AG04450 (cell line): ENCODE results near the gene SLC39A11. TPM values are rescaled to one million over a fixed set of nuclear protein-coding genes. Genes with fewer than 3 reads are reported as not detected.

Experiments
- CTCF ChIA-PET: fragments of 300-600, 350-600 bp; formaldehyde crosslinking; extraction: SDS; loops from one replicate; lab custom pipeline; 2022; ENCODE audit warnings: antibody characterized with exemption, inconsistent platforms; lab: Charles Lee
- POLR2A ChIA-PET: fragments of 350-600 bp; formaldehyde crosslinking; extraction: SDS; loops from one replicate; lab custom pipeline; 2021; ENCODE audit warnings: antibody characterized with exemption, inconsistent platforms; lab: Yijun Ruan, JAX
- DNase-seq: peaks from one replicate; pipeline ENCODE4 v3.0.0-alpha.2; 2011; ENCODE audit warnings: low read depth, low spot score
- H3K27ac ChIP-seq: one replicate; pipeline ENCODE4 v1.5.1; 2012; ENCODE audit warnings: low read depth, low read length, control low read depth
- H3K27me3 ChIP-seq: one replicate; pipeline ENCODE4 v1.6.0; 2012; ENCODE audit warnings: low read length; ENCODE audit not compliant: control insufficient read depth, insufficient read depth
- H3K4me3 ChIP-seq: 2 replicates; pipeline ENCODE4 v1.5.1; 2011; ENCODE audit warnings: mild to moderate bottlenecking, low read depth, low read length, control low read depth
- H3K9me3 ChIP-seq: 2 replicates; pipeline ENCODE4 v1.5.1; 2012; ENCODE audit warnings: low read length; ENCODE audit not compliant: control insufficient read depth, insufficient read depth
- polyA plus RNA-seq: library from polyadenylated mRNA; depleted of rRNA; stranded (reverse); fragments of >200 nt; gene quantifications from 2 replicates; pipeline ENCODE4 v1.2.3, GENCODE V29; 2011
- TF ChIP-seq, protein P1 (sequence below): IDR thresholded peaks from 2 replicates; pipeline ENCODE4 v1.5.1; 2011; ENCODE audit warnings: low read depth, low read length, control low read depth, inconsistent platforms

Gene SLC39A11
- polyA plus RNA-seq, 1 experiment: 18.0 TPM

- H3K27me3 ChIP-seq: peaks cover 30% of the 10 kb centered on the region
- TF ChIP-seq, protein P1, sequence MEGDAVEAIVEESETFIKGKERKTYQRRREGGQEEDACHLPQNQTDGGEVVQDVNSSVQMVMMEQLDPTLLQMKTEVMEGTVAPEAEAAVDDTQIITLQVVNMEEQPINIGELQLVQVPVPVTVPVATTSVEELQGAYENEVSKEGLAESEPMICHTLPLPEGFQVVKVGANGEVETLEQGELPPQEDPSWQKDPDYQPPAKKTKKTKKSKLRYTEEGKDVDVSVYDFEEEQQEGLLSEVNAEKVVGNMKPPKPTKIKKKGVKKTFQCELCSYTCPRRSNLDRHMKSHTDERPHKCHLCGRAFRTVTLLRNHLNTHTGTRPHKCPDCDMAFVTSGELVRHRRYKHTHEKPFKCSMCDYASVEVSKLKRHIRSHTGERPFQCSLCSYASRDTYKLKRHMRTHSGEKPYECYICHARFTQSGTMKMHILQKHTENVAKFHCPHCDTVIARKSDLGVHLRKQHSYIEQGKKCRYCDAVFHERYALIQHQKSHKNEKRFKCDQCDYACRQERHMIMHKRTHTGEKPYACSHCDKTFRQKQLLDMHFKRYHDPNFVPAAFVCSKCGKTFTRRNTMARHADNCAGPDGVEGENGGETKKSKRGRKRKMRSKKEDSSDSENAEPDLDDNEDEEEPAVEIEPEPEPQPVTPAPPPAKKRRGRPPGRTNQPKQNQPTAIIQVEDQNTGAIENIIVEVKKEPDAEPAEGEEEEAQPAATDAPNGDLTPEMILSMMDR: no peak
- H3K9me3 ChIP-seq: no peaks in the 10 kb centered on the region; the same call in 1 of the 2 replicates
- H3K27ac ChIP-seq: no peak overlapping the region
- no peak for DNase-seq
- ChIA-PET POLR2A (no interaction called here), CTCF (no interaction called here)
- H3K4me3 ChIP-seq: no peak overlapping the region
Observed at GRCh38 chr17:72631568-72631948, 460.9 kb downstream of the SLC39A11 start.

DNA sequence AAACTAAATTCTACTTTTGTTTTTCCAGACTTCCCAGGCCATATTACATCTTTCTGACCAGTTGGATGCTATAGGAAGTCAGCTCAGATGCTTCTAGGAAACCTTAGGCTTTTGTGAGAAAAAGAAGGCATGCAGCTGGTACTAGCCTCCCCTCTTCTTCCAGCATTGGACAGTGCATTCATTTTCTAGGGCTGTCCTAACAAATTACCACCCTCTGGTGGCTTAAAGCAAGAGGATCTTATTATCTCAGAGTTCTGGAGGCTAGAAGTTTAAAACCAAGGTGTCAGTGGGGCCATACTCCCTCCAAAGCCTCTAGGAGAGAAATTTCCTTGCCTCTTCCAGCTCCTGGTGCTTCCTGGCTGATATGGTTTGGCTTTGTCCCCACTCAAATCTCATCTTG lies 467.8 kb downstream of the SLC39A11 start:
- TF ChIP-seq, protein P1: no peak
- H3K9me3 ChIP-seq: peaks cover 4% of the 10 kb centered on the region; the same call in 1 of the 2 replicates
- H3K4me3 ChIP-seq: no peak overlapping the region
- H3K27ac ChIP-seq: no peak overlapping the region
- no peak for DNase-seq
- POLR2A ChIA-PET: no interaction called here
- H3K27me3 ChIP-seq: peaks cover 49% of the 10 kb centered on the region
- CTCF ChIA-PET: interaction anchor here (0.6 to 1.1 kb wide), 2 partner anchors 65 to 68 kb away, joined by 3 read pairs; no protein-coding TSS in a partner anchor

GRCh38 chr17:72624226-72624625 lies 468.3 kb downstream of the SLC39A11 start:
- Histone ChIP-seq H3K27me3 (peaks cover 44% of the 10 kb centered on the region), H3K4me3 (no peak overlapping the region), H3K9me3 (peaks cover 4% of the 10 kb centered on the region; the same call in 1 of the 2 replicates), H3K27ac (no peak overlapping the region)
- POLR2A ChIA-PET: no interaction called here
- CTCF ChIA-PET: interaction anchor here (0.6 to 1.1 kb wide), 3 partner anchors 10 to 67 kb away, joined by 3 read pairs; no protein-coding TSS in a partner anchor
- TF ChIP-seq, protein P1: no peak
- no peak for DNase-seq

DNA sequence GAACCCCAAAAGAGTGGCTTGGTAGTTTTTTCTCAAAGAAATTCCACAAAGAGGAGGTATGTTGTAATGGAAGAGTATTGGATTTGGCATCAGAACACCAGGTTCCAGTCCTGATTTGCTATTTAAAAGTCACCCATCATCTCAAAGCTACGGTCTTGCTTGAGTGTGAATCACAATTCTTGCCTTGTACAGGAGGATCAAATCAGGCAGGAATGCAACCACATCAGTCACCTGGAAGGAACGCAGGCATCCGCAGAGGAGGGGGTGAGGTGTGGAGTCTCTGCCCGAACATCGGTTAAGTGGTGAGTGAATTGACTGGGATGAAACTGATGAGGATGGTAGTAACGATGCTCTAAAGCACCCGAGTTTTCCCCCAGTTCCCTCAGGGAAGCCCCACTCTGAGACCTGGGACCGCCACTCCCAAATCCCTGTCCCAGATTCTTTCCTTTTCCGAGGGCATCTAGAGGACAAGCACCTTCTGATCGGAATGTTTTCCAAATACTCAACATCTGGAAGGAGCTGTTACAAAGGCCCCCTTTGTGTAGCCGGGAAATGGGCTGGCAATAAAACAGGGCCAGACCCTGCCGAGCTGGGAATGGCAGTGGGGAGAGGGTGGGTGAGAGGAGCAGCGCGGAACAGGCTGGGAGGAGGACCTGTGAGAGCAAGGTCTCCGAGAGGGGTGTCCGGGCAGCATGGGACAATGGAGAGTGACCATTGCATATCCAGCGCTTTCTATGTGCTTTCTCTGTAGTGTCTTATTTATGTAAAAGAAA lies 469.6 kb downstream of the SLC39A11 start:
- H3K9me3 ChIP-seq: peaks cover 4% of the 10 kb centered on the region; the same call in 1 of the 2 replicates
- POLR2A ChIA-PET: no interaction called here

More for the DNA sequence above, 469.6 kb downstream of the SLC39A11 start:
- no peak for DNase-seq
- CTCF ChIA-PET: interaction anchor here (1.1 kb wide), 1 partner anchor 9 kb away, joined by 3 read pairs; no protein-coding TSS in a partner anchor
- H3K27me3 ChIP-seq: peaks cover 34% of the 10 kb centered on the region
- no peak overlapping the region for H3K27ac ChIP-seq
- TF ChIP-seq, protein P1: no peak
- no peak overlapping the region for H3K4me3 ChIP-seq
